SK-N-SH treated with all-trans-retinoic acid at 6 μM for 48 hours (cell line): ENCODE measurements around the gene IL7R.

Experiments
- ATAC-seq: fragments of 200-7000 bp; cut with Tn5 transposase; 3 replicates; pipeline ENCODE4 v1.9.1; 2020; ENCODE audit warnings: mild to moderate bottlenecking, moderate library complexity
- BACH2 ChIP-seq: fragments of 250-450 bp; sonication (Bioruptor Pico); IDR thresholded peaks from 2 replicates; pipeline ENCODE4 v1.9.0; 2021; ENCODE audit warnings: mild to moderate bottlenecking, borderline replicate concordance
- CREB5 ChIP-seq: fragments of 250-450 bp; sonication (Bioruptor Pico); IDR thresholded peaks from 2 replicates; pipeline ENCODE4 v1.5.1; 2020; ENCODE audit warnings: low read depth, mild to moderate bottlenecking, moderate library complexity
- CSDC2 ChIP-seq: fragments of 250-450 bp; sonication (Bioruptor Pico); IDR thresholded peaks from 2 replicates; pipeline ENCODE4 v1.5.0; 2020; ENCODE audit warnings: mild to moderate bottlenecking, moderate library complexity
- CSRNP3 ChIP-seq: fragments of 250-450 bp; sonication (Bioruptor Pico); IDR thresholded peaks from 2 replicates; pipeline ENCODE4 v1.5.1; 2021; ENCODE audit warnings: mild to moderate bottlenecking, moderate library complexity
- ESRRG ChIP-seq: fragments of 250-450 bp; sonication (Bioruptor Pico); IDR thresholded peaks from 2 replicates; pipeline ENCODE4 v1.6.1; 2021; ENCODE audit warnings: mild to moderate bottlenecking
- GLIS3 ChIP-seq: fragments of 250-450 bp; sonication (Bioruptor Pico); IDR thresholded peaks from 2 replicates; pipeline ENCODE4 v1.5.0; 2020; ENCODE audit warnings: mild to moderate bottlenecking, moderate library complexity
- OSR1 ChIP-seq: fragments of 250-450 bp; sonication (Bioruptor Pico); IDR thresholded peaks from 2 replicates; pipeline ENCODE4 v1.8.0; 2022; ENCODE audit warnings: moderate library complexity, mild to moderate bottlenecking, inconsistent platforms
- POU6F1 ChIP-seq: fragments of 250-450 bp; sonication (Bioruptor Pico); IDR thresholded peaks from 2 replicates; pipeline ENCODE4 v1.8.0; 2021; ENCODE audit warnings: low read depth, mild to moderate bottlenecking, moderate library complexity, borderline replicate concordance
- RARB ChIP-seq: fragments of 250-450 bp; sonication (Bioruptor Pico); IDR thresholded peaks from 2 replicates; pipeline ENCODE4 v1.8.0; 2021; ENCODE audit warnings: mild to moderate bottlenecking, moderate library complexity
- TOX ChIP-seq: fragments of 250-450 bp; sonication (Bioruptor Pico); IDR thresholded peaks from 2 replicates; pipeline ENCODE4 v1.8.0; 2021; ENCODE audit warnings: mild to moderate bottlenecking, moderate library complexity, borderline replicate concordance
- ZC3H10 ChIP-seq: fragments of 250-450 bp; sonication (Bioruptor Pico); IDR thresholded peaks from 2 replicates; pipeline ENCODE4 v1.5.1; 2021; ENCODE audit warnings: mild to moderate bottlenecking, moderate library complexity
- ZFP3 ChIP-seq: fragments of 250-450 bp; sonication (Bioruptor Pico); IDR thresholded peaks from 2 replicates; pipeline ENCODE4 v1.5.0; 2020; ENCODE audit warnings: mild to moderate bottlenecking, moderate library complexity
- ZNF8 ChIP-seq: fragments of 450-650 bp; formaldehyde crosslinking; IDR thresholded peaks from 2 replicates; pipeline ENCODE4 v1.5.0; 2020; ENCODE audit warnings: mild to moderate bottlenecking, moderate library complexity
- TF ChIP-seq, protein P1 (sequence below): fragments of 250-450 bp; sonication (Bioruptor Pico); IDR thresholded peaks from 2 replicates; pipeline ENCODE4 v1.8.0; 2020; ENCODE audit warnings: mild to moderate bottlenecking, moderate library complexity, borderline replicate concordance
- TF ChIP-seq, protein P2 (sequence below): fragments of 250-450 bp; sonication (Bioruptor Pico); IDR thresholded peaks from 2 replicates; pipeline ENCODE4 v1.5.0; 2020; ENCODE audit warnings: mild to moderate bottlenecking, moderate library complexity

Gene IL7R

DNA sequence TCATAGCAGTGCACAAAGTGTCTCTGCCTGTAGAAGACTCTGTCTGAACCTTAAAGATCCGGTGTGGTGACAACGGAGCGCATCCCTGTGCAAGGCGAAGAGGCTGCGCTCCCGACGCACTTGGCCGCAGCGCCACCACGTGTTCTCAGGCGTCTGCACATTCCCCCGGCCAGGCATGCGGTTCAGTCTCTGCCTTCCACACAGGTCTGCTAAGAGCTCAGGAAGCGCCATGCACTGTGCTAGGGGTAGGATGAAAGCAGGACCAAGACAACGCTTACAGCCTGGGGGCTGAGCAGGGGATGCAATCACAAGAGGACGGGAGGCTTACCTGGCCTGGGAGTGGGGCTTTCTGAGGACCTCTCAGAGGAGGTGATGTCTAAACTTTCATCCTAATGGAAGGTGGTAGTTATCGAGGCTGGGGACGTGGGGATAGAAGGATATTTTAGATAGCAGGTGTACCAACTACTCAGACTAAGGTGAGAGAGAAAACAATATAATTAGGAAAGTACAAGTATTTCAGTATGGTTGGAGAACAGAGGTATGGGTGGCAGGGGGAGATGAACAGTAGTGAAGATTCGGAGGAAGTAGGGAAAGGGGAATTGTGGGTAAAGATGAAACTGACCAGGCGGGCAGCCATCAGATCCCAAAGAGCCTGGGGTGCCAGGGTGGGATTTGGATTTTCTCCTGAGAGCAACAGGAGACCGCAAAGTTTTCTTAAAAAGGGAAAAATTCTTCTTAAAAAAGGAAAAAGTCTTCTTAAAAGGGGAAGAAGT, 68.4 kb downstream of the IL7R start:
- TF ChIP-seq ZC3H10 (CRISPR knock-in tag) (no peak), BACH2 (no peak), CSDC2 (CRISPR knock-in tag) (no peak), GLIS3 (no peak), OSR1 (CRISPR knock-in tag) (no peak), POU6F1 (no peak)
- TF ChIP-seq, protein P1, sequence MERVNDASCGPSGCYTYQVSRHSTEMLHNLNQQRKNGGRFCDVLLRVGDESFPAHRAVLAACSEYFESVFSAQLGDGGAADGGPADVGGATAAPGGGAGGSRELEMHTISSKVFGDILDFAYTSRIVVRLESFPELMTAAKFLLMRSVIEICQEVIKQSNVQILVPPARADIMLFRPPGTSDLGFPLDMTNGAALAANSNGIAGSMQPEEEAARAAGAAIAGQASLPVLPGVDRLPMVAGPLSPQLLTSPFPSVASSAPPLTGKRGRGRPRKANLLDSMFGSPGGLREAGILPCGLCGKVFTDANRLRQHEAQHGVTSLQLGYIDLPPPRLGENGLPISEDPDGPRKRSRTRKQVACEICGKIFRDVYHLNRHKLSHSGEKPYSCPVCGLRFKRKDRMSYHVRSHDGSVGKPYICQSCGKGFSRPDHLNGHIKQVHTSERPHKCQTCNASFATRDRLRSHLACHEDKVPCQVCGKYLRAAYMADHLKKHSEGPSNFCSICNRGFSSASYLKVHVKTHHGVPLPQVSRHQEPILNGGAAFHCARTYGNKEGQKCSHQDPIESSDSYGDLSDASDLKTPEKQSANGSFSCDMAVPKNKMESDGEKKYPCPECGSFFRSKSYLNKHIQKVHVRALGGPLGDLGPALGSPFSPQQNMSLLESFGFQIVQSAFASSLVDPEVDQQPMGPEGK (CRISPR knock-in tag) = no peak
- TF ChIP-seq, all 23 proteins: peak for 0
- peak; percentile 94 for ATAC-seq

DNA sequence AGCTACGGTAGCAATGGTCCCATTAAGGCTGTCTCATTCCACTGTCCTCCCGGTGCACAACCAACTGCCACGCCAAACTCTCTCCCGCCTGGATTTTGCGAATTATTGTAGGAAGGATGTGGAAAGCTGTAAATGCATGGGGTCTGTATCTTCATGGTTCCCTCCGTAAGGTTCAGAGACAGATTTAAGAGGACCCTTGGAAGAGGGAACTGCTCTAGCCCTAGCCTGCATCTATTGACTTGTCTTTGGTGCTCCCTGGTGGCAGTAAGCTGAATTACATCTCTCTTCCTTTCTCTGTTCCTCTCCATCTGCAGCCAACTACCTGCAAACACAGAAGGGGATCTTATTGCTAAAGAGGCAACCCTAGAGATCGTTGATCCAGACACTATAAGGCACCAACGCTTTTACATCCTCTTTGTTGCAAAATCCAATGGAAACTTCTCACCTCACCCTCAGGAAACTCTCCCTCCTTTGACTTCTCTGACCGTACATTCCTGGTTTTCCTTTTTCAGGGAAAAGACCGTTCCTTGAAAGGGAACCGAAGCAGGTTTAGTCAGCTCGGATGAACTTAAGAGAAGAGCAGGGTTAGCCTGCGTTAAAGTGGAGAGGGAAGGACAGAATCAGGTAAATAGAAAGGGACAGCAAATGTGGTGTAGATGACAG, 69.8 kb downstream of the IL7R start:
- peak; percentile 76 for ATAC-seq
- TF ChIP-seq ZFP3 (CRISPR knock-in tag) (no peak), BACH2 (no peak), TOX (CRISPR knock-in tag) (no peak), CSRNP3 (no peak), CREB5 (CRISPR knock-in tag) (no peak), ESRRG (CRISPR knock-in tag) (no peak), ZNF8 (no peak), RARB (CRISPR knock-in tag) (no peak), OSR1 (CRISPR knock-in tag) (no peak)
- TF ChIP-seq, protein P2, sequence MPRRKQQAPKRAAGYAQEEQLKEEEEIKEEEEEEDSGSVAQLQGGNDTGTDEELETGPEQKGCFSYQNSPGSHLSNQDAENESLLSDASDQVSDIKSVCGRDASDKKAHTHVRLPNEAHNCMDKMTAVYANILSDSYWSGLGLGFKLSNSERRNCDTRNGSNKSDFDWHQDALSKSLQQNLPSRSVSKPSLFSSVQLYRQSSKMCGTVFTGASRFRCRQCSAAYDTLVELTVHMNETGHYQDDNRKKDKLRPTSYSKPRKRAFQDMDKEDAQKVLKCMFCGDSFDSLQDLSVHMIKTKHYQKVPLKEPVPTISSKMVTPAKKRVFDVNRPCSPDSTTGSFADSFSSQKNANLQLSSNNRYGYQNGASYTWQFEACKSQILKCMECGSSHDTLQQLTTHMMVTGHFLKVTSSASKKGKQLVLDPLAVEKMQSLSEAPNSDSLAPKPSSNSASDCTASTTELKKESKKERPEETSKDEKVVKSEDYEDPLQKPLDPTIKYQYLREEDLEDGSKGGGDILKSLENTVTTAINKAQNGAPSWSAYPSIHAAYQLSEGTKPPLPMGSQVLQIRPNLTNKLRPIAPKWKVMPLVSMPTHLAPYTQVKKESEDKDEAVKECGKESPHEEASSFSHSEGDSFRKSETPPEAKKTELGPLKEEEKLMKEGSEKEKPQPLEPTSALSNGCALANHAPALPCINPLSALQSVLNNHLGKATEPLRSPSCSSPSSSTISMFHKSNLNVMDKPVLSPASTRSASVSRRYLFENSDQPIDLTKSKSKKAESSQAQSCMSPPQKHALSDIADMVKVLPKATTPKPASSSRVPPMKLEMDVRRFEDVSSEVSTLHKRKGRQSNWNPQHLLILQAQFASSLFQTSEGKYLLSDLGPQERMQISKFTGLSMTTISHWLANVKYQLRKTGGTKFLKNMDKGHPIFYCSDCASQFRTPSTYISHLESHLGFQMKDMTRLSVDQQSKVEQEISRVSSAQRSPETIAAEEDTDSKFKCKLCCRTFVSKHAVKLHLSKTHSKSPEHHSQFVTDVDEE (CRISPR knock-in tag) = no peak
